GM23248 (cell line): ENCODE results near the gene CIAO2A.

Source experiments
- EZH2 ChIP-seq: fragments of 200-600 bp; sonication (generic); IDR thresholded peaks from 2 replicates; pipeline ENCODE4 v1.6.1; 2018; ENCODE audit warnings: antibody characterized with exemption, mild to moderate bottlenecking; ENCODE audit not compliant: insufficient read depth, poor library complexity, severe bottlenecking
- EZH2phosphoT487 ChIP-seq: fragments of 200-600 bp; sonication (generic); IDR thresholded peaks from 2 replicates; pipeline ENCODE4 v1.6.1; 2018; ENCODE audit warnings: antibody characterized with exemption, moderate library complexity, mild to moderate bottlenecking, low read depth; ENCODE audit not compliant: insufficient read depth

DNA sequence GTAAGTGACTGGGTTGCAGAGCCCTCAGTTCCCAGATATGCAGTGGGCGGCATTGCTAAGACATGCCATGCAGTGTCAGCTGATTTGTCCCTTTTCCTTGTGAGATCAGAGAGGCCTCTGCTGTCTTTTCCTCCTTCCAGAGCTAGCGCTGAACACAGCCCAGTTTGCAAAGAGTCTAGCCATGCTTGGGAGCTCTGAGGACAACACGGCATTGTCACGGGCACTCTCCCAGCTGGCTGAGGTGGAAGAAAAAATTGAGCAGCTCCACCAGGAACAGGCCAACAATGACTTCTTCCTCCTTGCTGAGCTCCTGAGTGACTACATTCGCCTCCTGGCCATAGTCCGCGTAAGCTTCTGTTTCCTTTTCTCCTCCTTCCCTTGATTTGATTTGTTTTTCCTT is 37.9 kb upstream of the CIAO2A start:
- TF ChIP-seq EZH2 = no peak
- no peak for TF ChIP-seq EZH2phosphoT487
